ENCODE data around the gene KDM2A. TPM values are rescaled to one million over a fixed set of nuclear protein-coding genes. Genes with fewer than 3 reads are reported as not detected.
"Not testable (repeated sequence)": the region's sequence is repeated elsewhere in the genome, so short reads cannot be mapped to it uniquely, and the experiment has no call there.

Gene KDM2A
- total RNA-seq, 3 donors from 2014 or later = 47.0 to 64.1 (median 61.9) TPM

- Histone ChIP-seq H3K27me3 (no peaks in the 10 kb centered on the region), H3K9me3 (no peaks in the 10 kb centered on the region), H3K4me3 (no peak overlapping the region), H3K4me1 (no peaks in the 10 kb centered on the region), H3K36me3 (no peaks in the 10 kb centered on the region), H3K27ac (no peak overlapping the region)
- intact Hi-C loops (cut with DNase I; ENCODE audit: low total_unique reads) = no loop called here
- no peak for DNase-seq (ENCODE audit: low spot score in 2 of 2)
- no peak for TF ChIP-seq POLR2AphosphoS5 (IDR thresholded peaks at IDR 0.05)
- no peak for TF ChIP-seq CTCF (IDR thresholded peaks at IDR 0.05)
- TF ChIP-seq POLR2A (IDR thresholded peaks at IDR 0.05) = no peak
These were observed 80.7 kb downstream of the KDM2A start for GRCh38 chr11:67199751-67200150.

- no peaks in the 10 kb centered on the region for H3K36me3 ChIP-seq
- H3K27ac ChIP-seq = no peak overlapping the region
- intact Hi-C loops (cut with DNase I; ENCODE audit: low total_unique reads) = no loop called here
- DNase-seq (ENCODE audit: low spot score in 2 of 2) = no peak
- no peaks in the 10 kb centered on the region for H3K9me3 ChIP-seq
- no peaks in the 10 kb centered on the region for H3K4me1 ChIP-seq
- TF ChIP-seq CTCF (IDR thresholded peaks at IDR 0.05) = no peak
- TF ChIP-seq POLR2A (IDR thresholded peaks at IDR 0.05) = no peak
- TF ChIP-seq POLR2AphosphoS5 (IDR thresholded peaks at IDR 0.05) = no peak
- no peak overlapping the region for H3K4me3 ChIP-seq
- H3K27me3 ChIP-seq = no peaks in the 10 kb centered on the region
These were observed 83.0 kb downstream of the KDM2A start for GRCh38 chr11:67202028-67202427.

DNA sequence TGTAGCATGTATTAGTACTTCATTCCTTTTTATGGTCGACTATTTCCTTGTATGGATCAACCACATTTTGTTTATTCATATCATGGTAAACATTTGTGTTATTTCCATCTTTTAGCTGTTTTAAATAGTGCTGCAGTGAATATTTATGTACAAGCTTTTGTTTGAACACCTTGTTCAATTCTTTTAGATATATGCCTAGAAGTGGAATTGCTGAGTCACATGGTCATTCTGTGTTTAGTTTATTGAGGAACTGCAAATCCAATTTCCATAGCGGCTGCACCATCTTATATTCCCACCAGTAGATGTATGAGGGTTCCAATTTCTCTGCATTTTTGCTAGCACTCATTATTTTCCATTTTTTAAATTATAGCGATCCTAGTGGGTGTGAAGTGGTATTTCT is 85.8 kb downstream of the KDM2A start:
- TF ChIP-seq CTCF (IDR thresholded peaks at IDR 0.05) = no peak
- TF ChIP-seq POLR2AphosphoS5 (IDR thresholded peaks at IDR 0.05) = no peak
- TF ChIP-seq POLR2A (IDR thresholded peaks at IDR 0.05) = no peak
- Histone ChIP-seq H3K27ac (no peak overlapping the region), H3K36me3 (no peaks in the 10 kb centered on the region), H3K4me3 (no peak overlapping the region), H3K4me1 (no peaks in the 10 kb centered on the region), H3K9me3 (no peaks in the 10 kb centered on the region), H3K27me3 (no peaks in the 10 kb centered on the region)
- DNase-seq (ENCODE audit: low spot score in 2 of 2) = no peak
- intact Hi-C loops (cut with DNase I; ENCODE audit: low total_unique reads) = no loop called here

DNA sequence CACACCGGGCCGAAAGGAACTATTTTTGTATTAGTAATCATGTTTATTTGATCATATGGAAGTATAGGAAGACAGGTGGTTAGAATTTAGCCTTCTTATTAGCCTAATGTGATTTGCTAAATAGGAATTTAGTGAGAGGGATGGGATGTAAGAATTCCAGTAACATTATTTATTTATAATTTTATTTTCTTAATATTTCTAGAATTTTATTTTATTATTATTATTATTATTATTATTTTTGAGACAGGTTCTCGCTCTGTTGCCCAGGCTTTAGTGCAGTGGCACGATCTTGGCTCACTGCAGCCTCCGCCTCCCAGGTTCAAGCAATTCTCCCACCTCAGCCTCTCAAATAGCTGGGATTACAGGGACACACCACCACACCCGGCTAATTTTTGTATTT is 90.2 kb downstream of the KDM2A start:
- DNase-seq (ENCODE audit: low spot score in 2 of 2); H3K27me3 ChIP-seq; H3K9me3 ChIP-seq; H3K36me3 ChIP-seq; H3K27ac ChIP-seq; intact Hi-C loops (cut with DNase I; ENCODE audit: low total_unique reads); H3K4me1 ChIP-seq; H3K4me3 ChIP-seq: not testable (repeated sequence)

GRCh38 chr11:67211656-67212436 is 92.8 kb downstream of the KDM2A start:
- Histone ChIP-seq H3K36me3 (peaks cover 5% of the 10 kb centered on the region), H3K4me3 (no peak overlapping the region), H3K27ac (no peak overlapping the region), H3K27me3 (no peaks in the 10 kb centered on the region), H3K4me1 (no peaks in the 10 kb centered on the region), H3K9me3 (no peaks in the 10 kb centered on the region)
- no peak for DNase-seq (ENCODE audit: low spot score in 2 of 2)
- intact Hi-C loops (cut with DNase I; ENCODE audit: low total_unique reads) = no loop called here
- TF ChIP-seq POLR2AphosphoS5 (IDR thresholded peaks at IDR 0.05) (no peak), CTCF (IDR thresholded peaks at IDR 0.05) (no peak), POLR2A (IDR thresholded peaks at IDR 0.05) (no peak)
